HepG2 (cell line): ENCODE measurements around the gene IRF1. TPM values are rescaled to one million over a fixed set of nuclear protein-coding genes. Genes with fewer than 3 reads are reported as not detected.

Experiments
- BORCS8-MEF2B ChIP-seq: sonication (generic); formaldehyde crosslinking; IDR thresholded peaks from 2 replicates; pipeline ENCODE4 v1.8.0; 2022; ENCODE audit warnings: mild to moderate bottlenecking, missing genetic modification reagents
- ETV6 ChIP-seq: sonication (generic); formaldehyde crosslinking; conservative IDR thresholded peaks from 2 replicates; pipeline ENCODE4 v1.4.0; 2020; ENCODE audit warnings: missing genetic modification reagents
- GLI4 ChIP-seq: sonication (generic); formaldehyde crosslinking; IDR thresholded peaks from 2 replicates; pipeline ENCODE4 v1.5.1; 2020; ENCODE audit warnings: missing genetic modification reagents, mild to moderate bottlenecking, moderate library complexity, borderline replicate concordance
- HDAC2 ChIP-seq: sonication (generic); formaldehyde crosslinking; IDR thresholded peaks from 2 replicates; pipeline ENCODE4 v1.4.0; 2020; ENCODE audit warnings: missing genetic modification reagents
- KMT2A ChIP-seq: sonication (generic); formaldehyde crosslinking; IDR thresholded peaks from 2 replicates; pipeline ENCODE4 v1.4.0; 2020; ENCODE audit warnings: missing genetic modification reagents
- MATR3 ChIP-seq: sonication (generic); formaldehyde crosslinking; IDR thresholded peaks from 2 replicates; pipeline ENCODE4 v1.4.0; 2020; ENCODE audit warnings: missing genetic modification reagents
- NFYC ChIP-seq: IDR thresholded peaks from 2 replicates; pipeline ENCODE4 v1.6.1; 2016; ENCODE audit warnings: missing genetic modification reagents, missing compliant biosample characterization
- NKX3-1 ChIP-seq: sonication (generic); formaldehyde crosslinking; IDR thresholded peaks from 2 replicates; pipeline ENCODE4 v1.5.0; 2020; ENCODE audit warnings: missing genetic modification reagents
- NR2C2 ChIP-seq: sonication (generic); formaldehyde crosslinking; IDR thresholded peaks from 2 replicates; pipeline ENCODE4 v1.4.0; 2020; ENCODE audit warnings: missing genetic modification reagents, mild to moderate bottlenecking, moderate library complexity, borderline replicate concordance
- PCBP1 ChIP-seq: fragments of 200-400 bp; formaldehyde crosslinking; IDR thresholded peaks from 2 replicates; pipeline ENCODE4 v1.6.1; 2017; ENCODE audit warnings: mild to moderate bottlenecking, low read depth, low read length, borderline replicate concordance
- SP4 ChIP-seq: sonication (generic); formaldehyde crosslinking; IDR thresholded peaks from 2 replicates; pipeline ENCODE4 v1.8.1; 2023; ENCODE audit warnings: mild to moderate bottlenecking, missing genetic modification reagents
- ZFP36 ChIP-seq: fragments of 150-350 bp; IDR thresholded peaks from 2 replicates; pipeline ENCODE4 v1.6.1; 2018; ENCODE audit warnings: borderline replicate concordance, low read length, low read depth; ENCODE audit not compliant: partially characterized antibody
- ZFY ChIP-seq: sonication (generic); formaldehyde crosslinking; IDR thresholded peaks from 2 replicates; pipeline ENCODE4 v1.4.0; 2020; ENCODE audit warnings: missing genetic modification reagents
- ZMAT3 ChIP-seq: sonication (generic); formaldehyde crosslinking; conservative IDR thresholded peaks from 2 replicates; pipeline ENCODE4 v1.7.0; 2021; ENCODE audit warnings: missing genetic modification reagents
- ZNF232 ChIP-seq: sonication (generic); formaldehyde crosslinking; IDR thresholded peaks from 2 replicates; pipeline ENCODE4 v1.4.0; 2020; ENCODE audit warnings: missing genetic modification reagents, borderline replicate concordance
- ZNF44 ChIP-seq: sonication (generic); formaldehyde crosslinking; IDR thresholded peaks from 2 replicates; pipeline ENCODE4 v1.5.1; 2020; ENCODE audit warnings: mild to moderate bottlenecking, missing genetic modification reagents
- ZNF441 ChIP-seq: sonication (generic); formaldehyde crosslinking; IDR thresholded peaks from 2 replicates; pipeline ENCODE4 v1.7.0; 2021; ENCODE audit warnings: missing genetic modification reagents, borderline replicate concordance
- ZNF557 ChIP-seq: sonication (generic); formaldehyde crosslinking; IDR thresholded peaks from 2 replicates; pipeline ENCODE4 v1.4.0; 2020; ENCODE audit warnings: missing genetic modification reagents
- ZNF570 ChIP-seq: sonication (generic); formaldehyde crosslinking; IDR thresholded peaks from 2 replicates; pipeline ENCODE4 v1.4.0; 2020; ENCODE audit warnings: mild to moderate bottlenecking, missing genetic modification reagents, borderline replicate concordance
- ZNF75D ChIP-seq: sonication (generic); formaldehyde crosslinking; IDR thresholded peaks from 2 replicates; pipeline ENCODE4 v1.8.1; 2023; ENCODE audit warnings: missing genetic modification reagents, mild to moderate bottlenecking, borderline replicate concordance
- polyA plus RNA-seq, 8 experiments: library from polyadenylated mRNA; depleted of rRNA in 3 of 8; stranded (reverse) in 7 of 8; unstranded in 1 of 8; fragments of >200 nt; fragmentation: Illumina TruSeq in 4 of 8; extraction: Trizol in 4 of 8; gene quantifications; 2 replicates each; pipeline versions ENCODE4 v1.2.1 to v1.2.3, GENCODE V29; 2011 to 2016; ENCODE audit warnings: low read depth in 4 of 8, missing spikeins in 1 of 8, mixed read lengths in 1 of 8; ENCODE audit not compliant: insufficient read depth in 1 of 8
- total RNA-seq, 5 experiments: library from RNA; depleted of rRNA; stranded (reverse); fragments of >200 nt; fragmentation: Illumina TruSeq; extraction: Trizol; gene quantifications; 2 replicates each; pipeline ENCODE4 v1.2.3, GENCODE V29; 2016; ENCODE audit warnings: low read depth in 1 of 5
- TF ChIP-seq, protein P1 (sequence below): sonication (generic); formaldehyde crosslinking; IDR thresholded peaks from 2 replicates; pipeline ENCODE4 v1.4.0; 2020; ENCODE audit warnings: missing genetic modification reagents
- TF ChIP-seq, protein P2 (sequence below): sonication (generic); formaldehyde crosslinking; IDR thresholded peaks from 2 replicates; pipeline ENCODE4 v1.5.0; 2020; ENCODE audit warnings: mild to moderate bottlenecking, missing genetic modification reagents, moderate library complexity
- TF ChIP-seq, protein P3 (sequence below): IDR thresholded peaks from 2 replicates; pipeline ENCODE4 v1.6.1; 2016

Gene IRF1
- total and polyA plus RNA-seq, 2 of the 13 experiments (the other 11 are each of a cell fraction or from before 2014, with no cell fraction given), result 4.1 to 8.8 TPM

DNA sequence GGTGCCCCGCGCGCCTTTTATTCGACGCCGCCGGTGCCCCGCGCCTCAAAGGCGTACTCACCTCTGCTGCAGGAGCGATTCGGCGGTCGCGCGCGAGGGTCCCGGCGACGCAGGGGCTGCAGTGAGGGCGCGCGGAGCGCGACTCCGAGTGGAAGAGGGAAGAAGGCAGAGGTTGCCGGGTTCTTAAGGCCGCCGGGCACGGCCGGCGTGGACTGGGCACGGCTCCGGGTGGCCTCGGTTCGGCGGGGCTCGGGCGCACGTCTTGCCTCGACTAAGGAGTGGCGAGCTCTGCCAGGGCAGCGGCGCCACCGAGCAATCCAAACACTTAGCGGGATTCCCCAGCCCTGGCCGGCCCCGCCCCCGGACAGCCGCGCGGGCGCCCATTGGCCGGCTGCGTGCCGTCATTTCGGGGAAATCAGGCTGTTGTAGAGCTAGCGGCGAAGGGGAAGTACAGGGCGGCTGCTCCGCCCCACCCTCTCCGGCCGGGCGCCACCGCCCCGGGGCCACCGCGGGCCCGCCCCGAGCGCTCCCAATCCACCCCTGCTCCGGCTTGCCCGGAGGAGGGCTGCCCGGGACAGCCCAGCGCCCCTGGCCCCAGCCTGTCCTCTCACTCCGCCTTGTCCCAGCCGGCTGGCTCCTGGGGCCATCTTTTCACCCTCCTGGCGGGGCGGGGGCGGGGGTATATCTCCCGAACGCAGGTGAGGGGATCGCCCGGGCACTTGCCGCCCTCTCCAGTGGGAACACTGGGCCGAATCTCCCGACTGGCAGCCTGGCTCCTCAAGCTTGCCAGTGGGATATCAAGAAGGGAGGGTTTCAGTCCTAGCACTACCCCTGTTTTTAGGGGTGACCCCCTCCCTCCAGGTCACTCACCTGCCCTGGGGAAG, at the start of gene IRF1 (continued):
- TF ChIP-seq, protein P1, sequence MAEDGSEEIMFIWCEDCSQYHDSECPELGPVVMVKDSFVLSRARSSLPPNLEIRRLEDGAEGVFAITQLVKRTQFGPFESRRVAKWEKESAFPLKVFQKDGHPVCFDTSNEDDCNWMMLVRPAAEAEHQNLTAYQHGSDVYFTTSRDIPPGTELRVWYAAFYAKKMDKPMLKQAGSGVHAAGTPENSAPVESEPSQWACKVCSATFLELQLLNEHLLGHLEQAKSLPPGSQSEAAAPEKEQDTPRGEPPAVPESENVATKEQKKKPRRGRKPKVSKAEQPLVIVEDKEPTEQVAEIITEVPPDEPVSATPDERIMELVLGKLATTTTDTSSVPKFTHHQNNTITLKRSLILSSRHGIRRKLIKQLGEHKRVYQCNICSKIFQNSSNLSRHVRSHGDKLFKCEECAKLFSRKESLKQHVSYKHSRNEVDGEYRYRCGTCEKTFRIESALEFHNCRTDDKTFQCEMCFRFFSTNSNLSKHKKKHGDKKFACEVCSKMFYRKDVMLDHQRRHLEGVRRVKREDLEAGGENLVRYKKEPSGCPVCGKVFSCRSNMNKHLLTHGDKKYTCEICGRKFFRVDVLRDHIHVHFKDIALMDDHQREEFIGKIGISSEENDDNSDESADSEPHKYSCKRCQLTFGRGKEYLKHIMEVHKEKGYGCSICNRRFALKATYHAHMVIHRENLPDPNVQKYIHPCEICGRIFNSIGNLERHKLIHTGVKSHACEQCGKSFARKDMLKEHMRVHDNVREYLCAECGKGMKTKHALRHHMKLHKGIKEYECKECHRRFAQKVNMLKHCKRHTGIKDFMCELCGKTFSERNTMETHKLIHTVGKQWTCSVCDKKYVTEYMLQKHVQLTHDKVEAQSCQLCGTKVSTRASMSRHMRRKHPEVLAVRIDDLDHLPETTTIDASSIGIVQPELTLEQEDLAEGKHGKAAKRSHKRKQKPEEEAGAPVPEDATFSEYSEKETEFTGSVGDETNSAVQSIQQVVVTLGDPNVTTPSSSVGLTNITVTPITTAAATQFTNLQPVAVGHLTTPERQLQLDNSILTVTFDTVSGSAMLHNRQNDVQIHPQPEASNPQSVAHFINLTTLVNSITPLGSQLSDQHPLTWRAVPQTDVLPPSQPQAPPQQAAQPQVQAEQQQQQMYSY, result peak; percentile 67; the same call in 1 of the 2 replicates
- TF ChIP-seq, protein P2, sequence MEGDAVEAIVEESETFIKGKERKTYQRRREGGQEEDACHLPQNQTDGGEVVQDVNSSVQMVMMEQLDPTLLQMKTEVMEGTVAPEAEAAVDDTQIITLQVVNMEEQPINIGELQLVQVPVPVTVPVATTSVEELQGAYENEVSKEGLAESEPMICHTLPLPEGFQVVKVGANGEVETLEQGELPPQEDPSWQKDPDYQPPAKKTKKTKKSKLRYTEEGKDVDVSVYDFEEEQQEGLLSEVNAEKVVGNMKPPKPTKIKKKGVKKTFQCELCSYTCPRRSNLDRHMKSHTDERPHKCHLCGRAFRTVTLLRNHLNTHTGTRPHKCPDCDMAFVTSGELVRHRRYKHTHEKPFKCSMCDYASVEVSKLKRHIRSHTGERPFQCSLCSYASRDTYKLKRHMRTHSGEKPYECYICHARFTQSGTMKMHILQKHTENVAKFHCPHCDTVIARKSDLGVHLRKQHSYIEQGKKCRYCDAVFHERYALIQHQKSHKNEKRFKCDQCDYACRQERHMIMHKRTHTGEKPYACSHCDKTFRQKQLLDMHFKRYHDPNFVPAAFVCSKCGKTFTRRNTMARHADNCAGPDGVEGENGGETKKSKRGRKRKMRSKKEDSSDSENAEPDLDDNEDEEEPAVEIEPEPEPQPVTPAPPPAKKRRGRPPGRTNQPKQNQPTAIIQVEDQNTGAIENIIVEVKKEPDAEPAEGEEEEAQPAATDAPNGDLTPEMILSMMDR (CRISPR knock-in tag), result peak; percentile 46; the same call in 1 of the 2 replicates
- TF ChIP-seq BORCS8-MEF2B (no peak), ZNF44 (CRISPR knock-in tag) (peak; percentile 60; the same call in 1 of the 2 replicates), GLI4 (CRISPR knock-in tag) (peak; percentile 57; the same call in 1 of the 2 replicates), MATR3 (CRISPR knock-in tag) (no peak), ZFP36 (no peak), NKX3-1 (CRISPR knock-in tag) (peak; percentile 84; the same call in 1 of the 2 replicates), SP4 (peak; percentile 65), PCBP1 (no peak), NFYC (CRISPR knock-in tag) (peak; percentile 78), KMT2A (CRISPR knock-in tag) (peak; percentile 71), ZNF75D (0 out of 2 replicates have a peak, but pooled peaks have one; percentile 46), HDAC2 (CRISPR knock-in tag) (peak; percentile 47; the same call in 1 of the 2 replicates), ZFY (CRISPR knock-in tag) (peak; percentile 73), ZNF570 (CRISPR knock-in tag) (no peak), ZNF441 (CRISPR knock-in tag) (peak; percentile 79; the same call in 1 of the 2 replicates), ZMAT3 (peak; percentile 63; the same call in 1 of the 2 replicates), NR2C2 (CRISPR knock-in tag) (no peak), ZNF232 (peak; percentile 73; the same call in 1 of the 2 replicates), ZNF557 (CRISPR knock-in tag) (no peak), ETV6 (peak; percentile 80)
- TF ChIP-seq, protein P3, sequence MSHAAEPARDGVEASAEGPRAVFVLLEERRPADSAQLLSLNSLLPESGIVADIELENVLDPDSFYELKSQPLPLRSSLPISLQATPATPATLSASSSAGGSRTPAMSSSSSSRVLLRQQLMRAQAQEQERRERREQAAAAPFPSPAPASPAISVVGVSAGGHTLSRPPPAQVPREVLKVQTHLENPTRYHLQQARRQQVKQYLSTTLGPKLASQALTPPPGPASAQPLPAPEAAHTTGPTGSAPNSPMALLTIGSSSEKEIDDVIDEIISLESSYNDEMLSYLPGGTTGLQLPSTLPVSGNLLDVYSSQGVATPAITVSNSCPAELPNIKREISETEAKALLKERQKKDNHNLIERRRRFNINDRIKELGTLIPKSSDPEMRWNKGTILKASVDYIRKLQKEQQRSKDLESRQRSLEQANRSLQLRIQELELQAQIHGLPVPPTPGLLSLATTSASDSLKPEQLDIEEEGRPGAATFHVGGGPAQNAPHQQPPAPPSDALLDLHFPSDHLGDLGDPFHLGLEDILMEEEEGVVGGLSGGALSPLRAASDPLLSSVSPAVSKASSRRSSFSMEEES (CRISPR knock-in tag), result peak; percentile 78
